ENCODE data around the gene CCDC15.
"Not testable (repeated sequence)": the region's sequence is repeated elsewhere in the genome, so short reads cannot be mapped to it uniquely, and the experiment has no call there.

The CCDC15 gene

GRCh38 chr11:125089481-125089880 lies 135.5 kb downstream of the CCDC15 start:
- not testable (repeated sequence) for DNase-seq (ENCODE audit: low read depth); H3K4me3 ChIP-seq (ENCODE audit: low read depth, low read length)

DNA sequence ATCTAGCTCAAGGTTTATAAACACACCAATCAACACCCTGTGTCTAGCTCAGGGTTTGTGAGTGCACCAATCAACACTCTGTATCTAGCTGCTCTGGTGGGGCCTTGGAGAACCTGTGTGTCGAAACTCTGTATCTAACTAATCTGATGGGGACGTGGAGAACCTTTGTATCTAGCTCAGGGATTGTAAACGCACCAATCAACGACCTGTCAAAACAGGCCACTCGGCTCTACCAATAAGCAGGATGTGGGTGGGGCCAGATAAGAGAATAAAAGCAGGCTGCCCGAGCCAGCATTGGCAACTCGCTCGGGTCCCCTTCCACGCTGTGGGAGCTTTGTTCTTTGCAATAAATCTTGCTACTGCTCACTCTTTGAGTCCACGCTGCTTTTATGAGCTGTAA lies 136.1 kb downstream of the CCDC15 start:
- DNase-seq (ENCODE audit: low read depth); H3K4me3 ChIP-seq (ENCODE audit: low read depth, low read length): not testable (repeated sequence)

- no peak for DNase-seq (ENCODE audit: low read depth)
- no peak overlapping the region for H3K4me3 ChIP-seq (ENCODE audit: low read depth, low read length)
Measured at GRCh38 chr11:125090816-125091215, 136.8 kb downstream of the CCDC15 start.

All from skeletal muscle cell (primary cell).